ENCODE results near the gene HSD17B1.

HSD17B1 gene

DNA sequence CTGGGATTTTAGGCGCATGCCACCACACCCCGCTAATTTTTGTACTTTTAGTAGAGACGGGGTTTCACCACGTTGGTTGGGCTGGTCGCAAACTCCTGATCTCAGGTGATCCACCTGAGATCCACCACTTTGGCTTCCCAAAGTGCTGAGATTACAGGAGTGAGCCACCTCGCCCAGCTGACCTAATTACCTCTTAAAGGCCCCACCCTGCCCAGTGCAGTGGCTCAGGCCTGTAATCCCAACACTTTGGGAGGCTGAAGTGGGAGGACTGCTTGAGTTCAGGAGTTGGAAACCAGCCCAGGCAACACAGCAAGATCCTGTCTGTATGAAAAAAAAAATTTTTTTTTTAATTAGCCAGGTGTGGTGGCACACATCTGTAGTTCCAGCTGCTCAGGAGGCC is 6.4 kb downstream of the HSD17B1 start:
- peaks cover 7% of the 10 kb centered on the region; the same call in 1 of the 2 replicates for H3F3A ChIP-seq (ENCODE audit: insufficient read depth, low read length)
- no peaks in the 10 kb centered on the region for H3K9me2 ChIP-seq (replicated peaks; ENCODE audit: insufficient read depth, low read length)
- peaks cover 10% of the 10 kb centered on the region for H3K4me1 ChIP-seq (ENCODE audit: low read length)
- no peaks in the 10 kb centered on the region for H3K36me3 ChIP-seq (replicated peaks; ENCODE audit: insufficient read depth, low read length)
- peaks cover 31% of the 10 kb centered on the region for H3K79me2 ChIP-seq (ENCODE audit: low read length)
- no peak overlapping the region for H3K27ac ChIP-seq (ENCODE audit: low read length)
- no peak overlapping the region for H3K9ac ChIP-seq (ENCODE audit: low read length)
- no peaks in the 10 kb centered on the region for H4K20me1 ChIP-seq (ENCODE audit: insufficient read depth, low read length)
- no peak overlapping the region for H3K4me3 ChIP-seq (ENCODE audit: low read length)
- no peaks in the 10 kb centered on the region for H3K27me3 ChIP-seq (replicated peaks; ENCODE audit: insufficient read depth, low read length)
- DNase-seq, result no peak
- H2AFZ ChIP-seq (ENCODE audit: low read length), result no peak overlapping the region
- no peak for TF ChIP-seq EZH2 (optimal IDR thresholded peaks at IDR 0.05; ENCODE audit: low read depth, low read length)
- TF ChIP-seq, protein P1, sequence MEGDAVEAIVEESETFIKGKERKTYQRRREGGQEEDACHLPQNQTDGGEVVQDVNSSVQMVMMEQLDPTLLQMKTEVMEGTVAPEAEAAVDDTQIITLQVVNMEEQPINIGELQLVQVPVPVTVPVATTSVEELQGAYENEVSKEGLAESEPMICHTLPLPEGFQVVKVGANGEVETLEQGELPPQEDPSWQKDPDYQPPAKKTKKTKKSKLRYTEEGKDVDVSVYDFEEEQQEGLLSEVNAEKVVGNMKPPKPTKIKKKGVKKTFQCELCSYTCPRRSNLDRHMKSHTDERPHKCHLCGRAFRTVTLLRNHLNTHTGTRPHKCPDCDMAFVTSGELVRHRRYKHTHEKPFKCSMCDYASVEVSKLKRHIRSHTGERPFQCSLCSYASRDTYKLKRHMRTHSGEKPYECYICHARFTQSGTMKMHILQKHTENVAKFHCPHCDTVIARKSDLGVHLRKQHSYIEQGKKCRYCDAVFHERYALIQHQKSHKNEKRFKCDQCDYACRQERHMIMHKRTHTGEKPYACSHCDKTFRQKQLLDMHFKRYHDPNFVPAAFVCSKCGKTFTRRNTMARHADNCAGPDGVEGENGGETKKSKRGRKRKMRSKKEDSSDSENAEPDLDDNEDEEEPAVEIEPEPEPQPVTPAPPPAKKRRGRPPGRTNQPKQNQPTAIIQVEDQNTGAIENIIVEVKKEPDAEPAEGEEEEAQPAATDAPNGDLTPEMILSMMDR (IDR thresholded peaks at IDR 0.05; ENCODE audit: low read length), result no peak
- TF ChIP-seq EZH2phosphoT487 (IDR thresholded peaks at IDR 0.05; ENCODE audit: low read length), result no peak
- H3K4me2 ChIP-seq (ENCODE audit: low read depth, low read length), result no peak overlapping the region
- H3K9me3 ChIP-seq (replicated peaks; ENCODE audit: insufficient read depth, low read length), result no peaks in the 10 kb centered on the region

DNA sequence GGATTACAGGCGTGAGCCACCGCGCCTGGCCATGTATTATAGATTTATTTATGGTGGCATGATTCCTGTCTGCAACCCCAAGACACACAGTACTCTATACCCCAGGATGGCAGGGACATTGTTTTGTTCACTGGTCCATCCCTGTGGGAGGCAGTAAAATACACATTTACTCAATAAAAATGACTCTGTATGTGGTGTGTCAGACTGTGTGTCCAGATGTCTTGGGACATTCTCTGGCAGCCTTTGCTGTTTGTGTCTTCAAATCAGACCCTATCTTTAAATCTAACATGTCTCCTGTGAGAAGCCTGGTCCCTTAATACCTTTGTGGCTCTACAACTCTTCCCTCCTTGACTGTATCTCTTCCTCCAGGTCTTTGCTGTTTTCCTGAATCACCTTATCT is 7.5 kb downstream of the HSD17B1 start:
- TF ChIP-seq, protein P1 (IDR thresholded peaks at IDR 0.05; ENCODE audit: low read length), result no peak
- TF ChIP-seq EZH2phosphoT487 (IDR thresholded peaks at IDR 0.05; ENCODE audit: low read length) (no peak), EZH2 (optimal IDR thresholded peaks at IDR 0.05; ENCODE audit: low read depth, low read length) (no peak)
- no peaks in the 10 kb centered on the region for H3K9me3 ChIP-seq (replicated peaks; ENCODE audit: insufficient read depth, low read length)
- H3K4me1 ChIP-seq (ENCODE audit: low read length), result peaks cover 10% of the 10 kb centered on the region
- no peak overlapping the region for H2AFZ ChIP-seq (ENCODE audit: low read length)
- no peaks in the 10 kb centered on the region for H3K27me3 ChIP-seq (replicated peaks; ENCODE audit: insufficient read depth, low read length)
- H3K36me3 ChIP-seq (replicated peaks; ENCODE audit: insufficient read depth, low read length), result no peaks in the 10 kb centered on the region
- no peaks in the 10 kb centered on the region for H3K9me2 ChIP-seq (replicated peaks; ENCODE audit: insufficient read depth, low read length)
- H3K27ac ChIP-seq (ENCODE audit: low read length), result no peak overlapping the region
- no peak overlapping the region for H3K4me2 ChIP-seq (ENCODE audit: low read depth, low read length)
- H3K4me3 ChIP-seq (ENCODE audit: low read length), result no peak overlapping the region
- H3F3A ChIP-seq (ENCODE audit: insufficient read depth, low read length), result peaks cover 7% of the 10 kb centered on the region; the same call in 1 of the 2 replicates
- no peak overlapping the region for H3K9ac ChIP-seq (ENCODE audit: low read length)
- DNase-seq, result no peak
- peaks cover 30% of the 10 kb centered on the region for H3K79me2 ChIP-seq (ENCODE audit: low read length)
- no peaks in the 10 kb centered on the region for H4K20me1 ChIP-seq (ENCODE audit: insufficient read depth, low read length)

DNA sequence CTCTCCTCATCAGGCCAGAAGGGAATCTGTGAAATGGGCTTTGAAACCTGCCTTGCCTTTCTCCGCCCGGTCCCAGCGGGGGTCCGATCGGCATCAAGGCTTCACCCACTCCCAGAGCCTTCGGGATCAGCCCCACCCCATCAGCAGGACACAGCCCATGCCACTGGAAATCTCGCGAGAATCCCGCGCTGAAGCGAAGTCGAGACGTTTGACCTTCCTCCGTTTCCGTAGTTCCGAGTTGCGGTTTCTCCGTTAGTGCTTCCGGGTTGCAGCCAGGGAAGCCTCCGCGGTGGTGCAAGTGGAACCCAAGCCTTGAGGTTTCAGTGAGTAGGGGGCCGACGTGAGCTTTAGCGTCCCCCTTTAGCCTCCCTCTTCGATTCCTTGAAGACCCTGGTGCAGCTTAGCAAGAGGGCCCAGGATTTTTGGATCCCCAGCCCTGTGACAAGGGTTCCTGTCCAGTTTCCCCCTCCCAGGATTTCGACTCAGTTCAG is 9.2 kb downstream of the HSD17B1 start, which contains the start of gene COASY:
Gene COASY, plus strand, starts transcription at position 252 of the 491 bp plus-strand sequence. CDS start 475 bp downstream, outside the sequence.
- H3K4me1 ChIP-seq (ENCODE audit: low read length), result peaks cover 17% of the 10 kb centered on the region
- no peaks in the 10 kb centered on the region for H3K9me2 ChIP-seq (replicated peaks; ENCODE audit: insufficient read depth, low read length)
- peak within 1 kb of the TSS; percentile 90 for H3K4me2 ChIP-seq (ENCODE audit: low read depth, low read length)
- peaks cover 13% of the 10 kb centered on the region; the same call in 1 of the 2 replicates for H3F3A ChIP-seq (ENCODE audit: insufficient read depth, low read length)
- H3K9me3 ChIP-seq (replicated peaks; ENCODE audit: insufficient read depth, low read length), result no peaks in the 10 kb centered on the region
- no peaks in the 10 kb centered on the region for H4K20me1 ChIP-seq (ENCODE audit: insufficient read depth, low read length)
- H3K79me2 ChIP-seq (ENCODE audit: low read length), result peaks cover 36% of the 10 kb centered on the region
- no peak for TF ChIP-seq EZH2phosphoT487 (IDR thresholded peaks at IDR 0.05; ENCODE audit: low read length)
- TF ChIP-seq, protein P1 (IDR thresholded peaks at IDR 0.05; ENCODE audit: low read length), result no peak
- TF ChIP-seq EZH2 (optimal IDR thresholded peaks at IDR 0.05; ENCODE audit: low read depth, low read length), result no peak
- peak within 1 kb of the TSS; percentile 66 for H2AFZ ChIP-seq (ENCODE audit: low read length)
- no peaks in the 10 kb centered on the region for H3K27me3 ChIP-seq (replicated peaks; ENCODE audit: insufficient read depth, low read length)
- peak within 1 kb of the TSS; percentile 58; the same call in 1 of the 2 replicates for H3K27ac ChIP-seq (ENCODE audit: low read length)
- peak within 1 kb of the TSS; percentile 93 for H3K4me3 ChIP-seq (ENCODE audit: low read length)
- H3K36me3 ChIP-seq (replicated peaks; ENCODE audit: insufficient read depth, low read length), result no peaks in the 10 kb centered on the region
- H3K9ac ChIP-seq (ENCODE audit: low read length), result peak within 1 kb of the TSS; percentile 91
- DNase-seq, result peak; percentile 98
